ENCODE measurements around the gene ZCWPW2.

The ZCWPW2 gene

DNA sequence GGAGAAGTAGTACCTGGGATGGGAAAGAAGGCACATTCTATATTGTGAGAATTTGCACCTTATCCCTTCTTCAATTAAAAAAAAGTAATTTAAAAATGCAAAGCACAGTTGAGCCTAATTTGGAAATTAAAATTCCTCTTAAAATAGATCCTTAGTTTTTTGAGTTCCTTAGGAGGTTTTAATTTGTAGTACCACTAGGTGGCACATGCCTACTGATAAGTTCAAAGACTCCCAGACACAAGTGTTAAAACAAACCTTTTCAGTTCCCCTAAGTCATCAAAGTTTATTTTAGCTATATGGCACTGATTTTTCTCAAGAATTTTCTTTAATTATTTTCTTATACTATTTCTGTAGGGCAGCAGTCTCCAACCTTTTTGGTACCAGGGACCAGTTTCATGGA lies 127.7 kb downstream of the ZCWPW2 start:
- H3K4me1 Mint-ChIP-seq (ENCODE audit: low read depth): no peaks in the 10 kb centered on the region
- DNase-seq (ENCODE audit: low spot score): no peak
- H3K9me3 Mint-ChIP-seq: no peaks in the 10 kb centered on the region
- no peaks in the 10 kb centered on the region for H3K27me3 Mint-ChIP-seq (ENCODE audit: low read depth)
- no peak overlapping the region for H3K4me3 Mint-ChIP-seq
- H3K27ac Mint-ChIP-seq: no peak overlapping the region
- no peaks in the 10 kb centered on the region for H3K36me3 Mint-ChIP-seq (ENCODE audit: low read depth)

DNA sequence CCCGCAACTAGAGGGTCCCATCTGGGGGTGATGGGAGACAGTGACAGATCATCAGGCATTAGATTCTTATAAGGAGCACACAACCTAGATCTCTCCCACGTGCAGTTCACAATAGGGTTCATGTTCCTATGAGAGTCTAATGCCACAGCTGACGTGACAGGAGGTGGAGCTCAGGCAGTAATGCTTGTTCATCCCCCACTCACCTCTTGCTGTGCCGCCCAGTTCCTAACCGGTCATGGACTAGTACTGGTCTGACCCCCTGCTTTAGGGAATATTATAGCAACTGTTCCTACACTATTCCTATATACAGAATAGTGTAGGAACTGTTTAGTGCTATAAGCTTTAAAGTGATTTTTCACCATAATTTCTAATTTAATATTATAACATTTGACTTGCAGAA lies 128.2 kb downstream of the ZCWPW2 start:
- Mint-ChIP-seq H3K27me3 (ENCODE audit: low read depth) (no peaks in the 10 kb centered on the region), H3K36me3 (ENCODE audit: low read depth) (no peaks in the 10 kb centered on the region), H3K9me3 (no peaks in the 10 kb centered on the region), H3K27ac (no peak overlapping the region), H3K4me1 (ENCODE audit: low read depth) (no peaks in the 10 kb centered on the region), H3K4me3 (no peak overlapping the region)
- no peak for DNase-seq (ENCODE audit: low spot score)

DNA sequence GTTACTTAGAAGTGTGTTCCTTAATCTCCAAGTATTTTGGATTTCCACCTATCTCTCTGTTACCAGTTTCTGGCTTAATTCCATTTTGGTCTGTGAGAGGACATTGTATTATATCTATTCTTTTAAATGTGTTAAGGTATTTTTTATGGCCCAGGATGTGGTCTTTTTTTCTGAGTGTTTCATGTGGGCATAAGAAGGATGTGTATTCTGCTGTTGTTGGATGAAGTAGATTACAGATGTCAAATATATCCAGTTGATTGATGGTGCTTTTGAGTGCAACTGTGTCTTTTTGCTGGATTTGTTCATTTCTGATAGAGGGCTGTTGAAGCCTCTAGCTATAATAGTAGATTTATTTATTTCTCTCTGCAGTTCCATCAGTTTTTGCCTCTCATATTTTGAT lies 136.6 kb downstream of the ZCWPW2 start:
- no peak overlapping the region for H3K4me3 Mint-ChIP-seq
- no peaks in the 10 kb centered on the region for H3K27me3 Mint-ChIP-seq (ENCODE audit: low read depth)
- no peaks in the 10 kb centered on the region for H3K4me1 Mint-ChIP-seq (ENCODE audit: low read depth)
- H3K36me3 Mint-ChIP-seq (ENCODE audit: low read depth): no peaks in the 10 kb centered on the region
- H3K27ac Mint-ChIP-seq: no peak overlapping the region
- DNase-seq (ENCODE audit: low spot score): no peak
- peaks cover 20% of the 10 kb centered on the region for H3K9me3 Mint-ChIP-seq

DNA sequence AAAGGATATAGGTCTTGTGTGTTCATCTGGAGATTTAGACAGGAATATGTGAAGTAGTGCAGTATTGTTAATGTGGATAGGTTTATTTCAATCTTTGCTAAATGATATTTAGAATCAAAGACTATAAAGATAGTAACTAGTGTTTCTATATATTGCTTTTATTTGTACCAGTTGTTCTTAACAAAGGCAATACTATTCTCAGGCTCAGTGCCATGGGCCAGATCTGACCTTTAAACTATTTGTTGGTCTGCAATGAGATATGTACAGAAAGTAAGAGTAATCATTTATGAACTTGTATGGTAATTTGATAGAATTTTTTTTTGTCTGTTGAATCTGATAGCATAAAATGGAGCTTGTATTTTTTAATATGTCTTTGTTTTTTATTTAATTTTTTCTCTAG lies 146.8 kb downstream of the ZCWPW2 start:
- DNase-seq (ENCODE audit: low spot score): no peak
- Mint-ChIP-seq H3K9me3 (no peaks in the 10 kb centered on the region), H3K4me3 (no peak overlapping the region), H3K27me3 (ENCODE audit: low read depth) (no peaks in the 10 kb centered on the region), H3K36me3 (ENCODE audit: low read depth) (no peaks in the 10 kb centered on the region), H3K4me1 (ENCODE audit: low read depth) (no peaks in the 10 kb centered on the region), H3K27ac (no peak overlapping the region)

DNA sequence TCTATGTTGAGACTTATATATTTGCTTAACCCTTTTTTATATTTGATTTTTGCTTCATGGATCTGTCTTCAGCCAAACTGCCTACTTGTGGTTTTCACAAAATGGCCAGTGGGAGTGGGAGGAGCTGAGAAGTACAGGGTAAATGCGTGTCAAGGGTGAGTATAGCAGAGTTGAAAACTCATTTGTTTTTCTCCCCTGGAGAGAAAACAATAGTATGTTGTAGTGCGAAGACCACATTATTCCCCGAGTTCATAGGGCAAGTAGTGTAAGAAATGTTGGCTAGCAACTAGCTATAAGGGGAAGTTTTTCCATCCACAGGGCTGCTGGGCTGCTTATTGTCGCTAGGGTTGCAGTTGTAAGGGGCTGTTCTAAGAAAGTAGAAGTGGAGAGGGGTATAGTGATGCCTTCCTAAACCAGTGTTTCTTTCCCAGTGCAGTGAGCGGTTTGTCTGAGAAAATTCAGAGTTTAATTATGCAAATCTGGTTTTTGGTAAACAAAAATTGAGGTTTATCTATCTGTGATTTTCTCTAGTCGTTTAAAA lies 153.9 kb downstream of the ZCWPW2 start:
- no peaks in the 10 kb centered on the region for H3K36me3 Mint-ChIP-seq (ENCODE audit: low read depth)
- no peak overlapping the region for H3K27ac Mint-ChIP-seq
- DNase-seq (ENCODE audit: low spot score): no peak
- no peaks in the 10 kb centered on the region for H3K27me3 Mint-ChIP-seq (ENCODE audit: low read depth)
- H3K9me3 Mint-ChIP-seq: no peaks in the 10 kb centered on the region
- H3K4me3 Mint-ChIP-seq: no peak overlapping the region
- H3K4me1 Mint-ChIP-seq (ENCODE audit: low read depth): no peaks in the 10 kb centered on the region

DNA sequence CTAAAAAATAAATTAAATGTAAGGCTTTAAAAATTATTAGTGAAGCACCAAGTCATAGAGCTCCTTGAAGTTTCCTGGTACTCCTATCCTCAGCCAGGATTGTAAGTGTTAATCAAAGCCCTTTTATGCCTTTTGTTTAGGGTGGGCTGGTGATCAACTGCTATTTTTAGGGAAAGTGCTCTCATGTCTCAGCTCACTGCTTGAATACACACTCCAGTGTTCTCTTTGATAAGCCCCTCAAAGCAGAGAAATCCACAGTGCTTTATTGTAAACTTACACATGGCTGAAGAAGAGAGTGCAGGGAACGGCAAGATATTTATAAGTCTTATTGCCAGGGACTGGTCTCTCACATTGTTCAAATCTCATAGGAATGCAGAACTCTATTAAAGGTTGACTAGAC lies 156.5 kb downstream of the ZCWPW2 start:
- Mint-ChIP-seq H3K4me3 (no peak overlapping the region), H3K27me3 (ENCODE audit: low read depth) (no peaks in the 10 kb centered on the region), H3K4me1 (ENCODE audit: low read depth) (no peaks in the 10 kb centered on the region), H3K27ac (no peak overlapping the region), H3K9me3 (no peaks in the 10 kb centered on the region), H3K36me3 (ENCODE audit: low read depth) (no peaks in the 10 kb centered on the region)
- DNase-seq (ENCODE audit: low spot score): no peak

DNA sequence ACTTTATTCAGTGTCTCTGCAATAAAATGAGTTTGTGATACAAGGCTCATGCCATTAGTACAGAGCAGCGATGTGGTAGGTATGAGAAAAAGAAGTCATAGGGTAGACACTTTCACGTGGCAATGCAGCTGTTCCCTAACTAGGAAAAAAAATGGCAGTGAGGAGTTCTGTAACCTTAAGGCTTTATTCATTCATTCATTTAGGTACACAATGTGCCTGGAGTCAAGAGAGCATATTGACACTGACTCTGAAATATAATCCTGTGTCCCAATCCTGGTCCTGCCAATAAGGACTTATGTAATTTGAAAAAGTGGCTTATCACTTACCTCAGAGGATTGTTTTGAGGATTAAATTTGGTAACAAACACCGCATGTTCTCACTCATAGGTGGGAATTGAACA lies 173.1 kb downstream of the ZCWPW2 start:
- no peak for DNase-seq (ENCODE audit: low spot score)
- Mint-ChIP-seq H3K4me3 (no peak overlapping the region), H3K36me3 (ENCODE audit: low read depth) (no peaks in the 10 kb centered on the region), H3K27me3 (ENCODE audit: low read depth) (no peaks in the 10 kb centered on the region), H3K4me1 (ENCODE audit: low read depth) (no peaks in the 10 kb centered on the region), H3K9me3 (no peaks in the 10 kb centered on the region), H3K27ac (no peak overlapping the region)

DNA sequence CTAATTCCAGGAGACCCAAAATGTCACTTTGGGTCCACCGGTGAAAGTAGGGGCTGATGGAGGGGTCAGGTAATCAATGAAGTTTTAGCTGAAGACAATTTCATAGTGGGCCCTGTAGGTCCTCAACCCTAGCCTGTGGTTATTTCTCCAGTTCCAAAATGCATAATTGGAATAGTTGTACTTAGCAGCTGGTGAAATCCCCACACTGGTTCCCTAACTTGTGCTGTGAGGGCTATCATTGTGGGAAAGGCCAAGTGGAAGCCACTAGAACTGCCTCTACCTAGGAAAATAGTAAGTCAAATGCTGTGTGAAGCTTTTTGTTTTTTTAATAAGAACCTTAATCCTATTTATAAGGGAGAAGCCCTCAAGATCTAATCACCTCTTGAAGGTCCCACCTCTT lies 193.8 kb downstream of the ZCWPW2 start:
- no peak for DNase-seq (ENCODE audit: low spot score)
- peaks cover 13% of the 10 kb centered on the region for H3K9me3 Mint-ChIP-seq
- no peak overlapping the region for H3K27ac Mint-ChIP-seq
- no peaks in the 10 kb centered on the region for H3K27me3 Mint-ChIP-seq (ENCODE audit: low read depth)
- H3K4me3 Mint-ChIP-seq: no peak overlapping the region
- no peaks in the 10 kb centered on the region for H3K4me1 Mint-ChIP-seq (ENCODE audit: low read depth)
- H3K36me3 Mint-ChIP-seq (ENCODE audit: low read depth): no peaks in the 10 kb centered on the region

DNA sequence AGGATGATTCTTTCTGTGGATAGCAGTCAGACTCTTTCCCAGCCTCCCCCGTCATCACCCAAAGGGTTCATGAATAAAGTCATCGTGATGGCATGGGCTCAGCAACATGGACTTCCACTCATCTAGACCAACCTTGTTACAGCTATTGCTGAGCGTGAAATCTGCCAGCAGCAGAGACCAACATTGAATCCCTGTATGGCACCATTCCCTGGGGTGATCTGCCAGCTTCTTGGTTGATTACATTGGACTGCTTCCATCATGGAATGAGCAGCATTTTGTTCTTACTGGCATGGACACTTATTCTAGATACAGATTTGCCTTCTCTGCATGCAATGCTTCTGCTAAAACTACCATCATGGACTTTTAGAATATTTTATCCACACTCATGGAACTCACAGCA lies 195.7 kb downstream of the ZCWPW2 start:
- H3K27ac Mint-ChIP-seq: no peak overlapping the region
- no peaks in the 10 kb centered on the region for H3K4me1 Mint-ChIP-seq (ENCODE audit: low read depth)
- no peak for DNase-seq (ENCODE audit: low spot score)
- H3K9me3 Mint-ChIP-seq: peaks cover 13% of the 10 kb centered on the region
- H3K4me3 Mint-ChIP-seq: no peak overlapping the region
- H3K27me3 Mint-ChIP-seq (ENCODE audit: low read depth): no peaks in the 10 kb centered on the region
- no peaks in the 10 kb centered on the region for H3K36me3 Mint-ChIP-seq (ENCODE audit: low read depth)

DNA sequence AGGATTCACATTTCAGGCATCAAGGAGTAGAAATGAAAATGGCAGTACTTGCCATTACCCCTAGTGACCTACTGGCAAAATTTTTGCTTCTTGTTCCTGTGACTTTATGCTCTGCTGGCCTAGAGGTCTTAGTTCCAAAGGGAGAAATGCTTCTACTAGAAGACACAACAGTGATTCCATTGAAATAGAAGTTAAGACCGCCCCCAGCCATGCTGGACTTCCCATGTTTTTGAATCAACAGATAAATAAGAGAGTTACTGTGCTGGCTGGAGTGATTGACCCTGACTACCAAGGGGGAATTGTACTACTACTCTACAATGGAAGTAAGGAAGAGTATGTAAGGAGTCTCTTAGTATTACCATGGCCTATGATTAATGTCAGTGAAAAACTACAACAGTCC lies 196.3 kb downstream of the ZCWPW2 start:
- H3K27me3 Mint-ChIP-seq (ENCODE audit: low read depth): no peaks in the 10 kb centered on the region
- no peak overlapping the region for H3K27ac Mint-ChIP-seq
- H3K4me1 Mint-ChIP-seq (ENCODE audit: low read depth): no peaks in the 10 kb centered on the region
- H3K9me3 Mint-ChIP-seq: peaks cover 13% of the 10 kb centered on the region
- no peak overlapping the region for H3K4me3 Mint-ChIP-seq
- DNase-seq (ENCODE audit: low spot score): no peak
- no peaks in the 10 kb centered on the region for H3K36me3 Mint-ChIP-seq (ENCODE audit: low read depth)

DNA sequence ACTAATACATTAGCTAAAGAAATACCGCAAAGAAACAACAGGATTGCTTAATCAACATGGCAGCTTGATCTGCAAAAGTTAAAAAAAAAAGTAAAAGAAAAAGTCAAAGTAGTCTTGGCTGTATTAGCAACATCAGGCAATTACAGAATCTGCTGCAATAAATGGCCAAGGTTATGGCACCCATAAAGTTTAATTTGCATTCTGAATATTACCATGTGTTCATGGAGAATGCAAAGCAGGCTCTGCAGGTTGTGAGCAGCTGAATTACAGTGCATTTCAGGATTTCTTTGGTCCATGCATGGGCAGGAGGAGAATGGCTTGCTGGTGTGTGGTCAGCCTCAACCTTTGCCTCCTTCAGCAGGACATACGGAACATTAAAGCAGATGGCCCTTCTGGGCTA lies 199.2 kb downstream of the ZCWPW2 start:
- no peak for DNase-seq (ENCODE audit: low spot score)
- H3K4me1 Mint-ChIP-seq (ENCODE audit: low read depth): no peaks in the 10 kb centered on the region
- no peak overlapping the region for H3K27ac Mint-ChIP-seq
- no peak overlapping the region for H3K4me3 Mint-ChIP-seq
- H3K36me3 Mint-ChIP-seq (ENCODE audit: low read depth): no peaks in the 10 kb centered on the region
- H3K9me3 Mint-ChIP-seq: peaks cover 5% of the 10 kb centered on the region
- H3K27me3 Mint-ChIP-seq (ENCODE audit: low read depth): no peaks in the 10 kb centered on the region

DNA sequence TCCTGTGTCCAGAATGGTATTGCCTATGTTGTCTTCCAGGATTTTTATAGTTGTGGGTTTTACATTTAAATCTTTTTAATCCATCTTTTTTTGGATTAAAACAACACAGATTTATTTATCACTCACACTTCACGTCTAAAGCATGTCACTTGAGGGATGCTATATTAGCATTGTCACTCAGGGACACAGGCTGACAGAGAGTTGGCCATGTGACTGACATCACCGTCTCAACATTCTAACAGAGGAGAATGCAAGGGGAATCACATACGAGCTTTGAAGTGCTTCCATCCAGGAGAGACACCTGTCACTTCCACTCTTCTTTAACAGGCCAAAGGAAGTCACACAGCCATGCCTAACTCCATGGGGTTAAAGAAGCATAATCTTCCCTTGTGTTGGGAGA lies 204.7 kb downstream of the ZCWPW2 start:
- Mint-ChIP-seq H3K27me3 (ENCODE audit: low read depth) (no peaks in the 10 kb centered on the region), H3K4me1 (ENCODE audit: low read depth) (no peaks in the 10 kb centered on the region), H3K4me3 (no peak overlapping the region), H3K9me3 (no peaks in the 10 kb centered on the region), H3K36me3 (ENCODE audit: low read depth) (no peaks in the 10 kb centered on the region), H3K27ac (no peak overlapping the region)
- no peak for DNase-seq (ENCODE audit: low spot score)

DNA sequence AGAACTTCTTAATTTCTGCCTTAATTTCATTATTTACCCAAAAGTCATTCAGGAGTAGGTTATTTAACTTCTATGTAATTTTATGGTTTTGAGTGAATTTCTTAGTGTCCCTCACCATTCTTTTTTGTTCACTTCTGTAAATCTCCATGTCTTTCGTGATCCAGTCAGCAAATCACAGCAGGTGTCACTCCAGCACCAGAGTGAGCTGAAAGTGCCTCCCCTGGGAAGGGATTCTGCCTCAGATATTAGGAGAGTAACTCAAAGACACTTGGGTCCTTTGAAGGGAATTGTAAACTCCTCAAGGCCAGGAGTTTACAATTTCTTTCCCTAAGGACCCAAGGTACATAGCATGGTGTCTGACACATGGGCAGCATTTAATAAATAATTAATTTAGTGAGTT lies 207.7 kb downstream of the ZCWPW2 start:
- H3K27me3 Mint-ChIP-seq (ENCODE audit: low read depth): no peaks in the 10 kb centered on the region
- no peaks in the 10 kb centered on the region for H3K4me1 Mint-ChIP-seq (ENCODE audit: low read depth)
- no peaks in the 10 kb centered on the region for H3K9me3 Mint-ChIP-seq
- no peak for DNase-seq (ENCODE audit: low spot score)
- H3K4me3 Mint-ChIP-seq: no peak overlapping the region
- no peak overlapping the region for H3K27ac Mint-ChIP-seq
- H3K36me3 Mint-ChIP-seq (ENCODE audit: low read depth): no peaks in the 10 kb centered on the region

DNA sequence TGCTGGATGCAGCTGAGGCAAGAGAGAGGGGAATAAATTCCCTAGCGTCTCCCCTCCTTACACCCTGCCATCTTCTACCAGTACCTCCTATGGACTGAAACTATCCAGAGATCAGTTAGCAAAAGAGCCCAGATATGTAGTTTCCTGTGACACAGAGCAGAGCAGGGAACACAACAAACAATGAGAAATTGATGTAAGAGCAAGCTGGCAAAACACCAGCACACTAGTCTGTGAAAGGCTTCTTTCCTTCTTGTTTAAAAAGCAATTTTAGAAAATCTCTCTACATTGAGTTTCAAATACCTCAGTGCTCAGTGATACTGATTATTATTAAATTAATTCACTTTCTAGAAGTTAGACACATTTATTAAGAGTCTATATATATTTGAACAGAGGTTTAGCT lies 215.7 kb downstream of the ZCWPW2 start:
- no peak overlapping the region for H3K4me3 Mint-ChIP-seq
- no peak for DNase-seq (ENCODE audit: low spot score)
- H3K27me3 Mint-ChIP-seq (ENCODE audit: low read depth): no peaks in the 10 kb centered on the region
- no peak overlapping the region for H3K27ac Mint-ChIP-seq
- no peaks in the 10 kb centered on the region for H3K4me1 Mint-ChIP-seq (ENCODE audit: low read depth)
- no peaks in the 10 kb centered on the region for H3K36me3 Mint-ChIP-seq (ENCODE audit: low read depth)
- H3K9me3 Mint-ChIP-seq: no peaks in the 10 kb centered on the region

DNA sequence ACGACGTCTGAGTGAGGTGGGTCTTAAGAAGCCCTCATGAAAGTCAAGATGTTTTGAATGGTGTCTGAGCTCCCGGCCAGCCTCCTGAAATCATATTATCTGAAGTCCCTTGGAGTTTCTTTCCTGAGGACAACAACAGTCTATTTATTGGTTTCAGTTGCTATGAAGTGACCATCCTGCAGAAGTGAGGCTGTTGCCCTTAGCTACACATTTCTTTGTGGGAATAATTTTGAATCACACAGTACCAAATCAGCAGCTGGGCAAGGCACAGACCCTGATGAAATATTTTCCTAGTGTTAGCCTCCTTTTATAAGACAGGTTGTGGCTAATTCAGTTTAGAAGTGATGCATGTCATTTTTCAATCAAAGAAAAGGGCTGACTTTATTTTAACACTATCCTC lies 220.8 kb downstream of the ZCWPW2 start:
- no peak for DNase-seq (ENCODE audit: low spot score)
- H3K4me3 Mint-ChIP-seq: no peak overlapping the region
- H3K27ac Mint-ChIP-seq: no peak overlapping the region
- H3K4me1 Mint-ChIP-seq (ENCODE audit: low read depth): no peaks in the 10 kb centered on the region
- H3K9me3 Mint-ChIP-seq: no peaks in the 10 kb centered on the region
- no peaks in the 10 kb centered on the region for H3K36me3 Mint-ChIP-seq (ENCODE audit: low read depth)
- peaks cover 15% of the 10 kb centered on the region for H3K27me3 Mint-ChIP-seq (ENCODE audit: low read depth)
